Prostate gland (tissue), 2 donors: ENCODE measurements around the gene TPRA1. TPM values are rescaled to one million over a fixed set of nuclear protein-coding genes. Genes with fewer than 3 reads are reported as not detected.

Source experiments
- DNase-seq: peaks from one replicate; pipeline ENCODE4 v3.0.0-alpha.2; 2019; ENCODE audit warnings: low spot score
- H3K27ac ChIP-seq, 2 donors: fragments of 200-600 bp; sonication (generic); 2 replicates each; pipeline ENCODE4 v1.5.1; 2017 to 2019
- H3K27me3 ChIP-seq: fragments of 200-600 bp; sonication (generic); replicated peaks from 2 replicates; pipeline ENCODE4 v1.5.1; 2019; ENCODE audit not compliant: insufficient read depth
- H3K36me3 ChIP-seq, 2 donors: fragments of 200-600 bp; sonication (generic); 1 replicate in 1 of 2; 2 replicates in 1 of 2; pipeline versions ENCODE4 v1.5.1 to v1.8.1; 2017 to 2019
- H3K4me1 ChIP-seq: fragments of 200-600 bp; sonication (generic); replicated peaks from 2 replicates; pipeline ENCODE4 v1.5.1; 2019
- H3K4me3 ChIP-seq, 2 donors: fragments of 200-600 bp; sonication (generic); 2 replicates each; pipeline ENCODE4 v1.5.1; 2017 to 2019
- H3K9me3 ChIP-seq: fragments of 200-600 bp; sonication (generic); 2 replicates; pipeline ENCODE4 v1.5.1; 2017
- POLR2A ChIP-seq: fragments of 450-650 bp; IDR thresholded peaks from one replicate; pipeline ENCODE4 v1.6.1; 2016; ENCODE audit warnings: antibody characterized with exemption, mild to moderate bottlenecking
- POLR2AphosphoS5 ChIP-seq: sonication (generic); formaldehyde crosslinking; IDR thresholded peaks from one replicate; pipeline ENCODE4 v1.6.1; 2017; ENCODE audit warnings: antibody characterized with exemption
- WGBS: methylation state at CpG from one replicate; pipeline ENCODE4 v1.1.5; 2018; 5-methylcytosine and 5-hydroxymethylcytosine counted together
- intact Hi-C: fragments of 100-400 bp; cut with DNase I; formaldehyde crosslinking; loops from one replicate; pipeline ENCODE4 v1.14.2; 2022
- total RNA-seq, 2 donors: library from RNA; depleted of rRNA; stranded (reverse); fragments of >200 nt; gene quantifications; one replicate each; pipeline ENCODE4 v1.1.0, GENCODE V29; 2016
- TF ChIP-seq, protein P1 (sequence below), 4 experiments: fragments of 200-600 bp in 2 of 4; fragments of 450-650 bp in 2 of 4; sonication (generic) in 2 of 4; IDR thresholded peaks; 1 replicate in 3 of 4; 2 replicates in 1 of 4; pipeline ENCODE4 v1.5.1; 2016 to 2019; ENCODE audit warnings: antibody characterized with exemption in 4 of 4, mild to moderate bottlenecking in 2 of 4, moderate library complexity in 2 of 4

Gene TPRA1
- total RNA-seq, 2 donors from 2014 or later = 46.6 to 73.1 TPM

GRCh38 chr3:127578168-127578567 lies 12.4 kb downstream of the TPRA1 start:
- peaks cover 5 to 11% of the 10 kb centered on the region in 2 donors for H3K36me3 ChIP-seq
- H3K27ac ChIP-seq = no peak overlapping the region
- H3K27me3 ChIP-seq = no peaks in the 10 kb centered on the region
- H3K4me3 ChIP-seq = no peak overlapping the region
- intact Hi-C loops = loop anchor here (5.0 to 10.0 kb wide), 3 partner anchors 247 to 1027 kb away; partner anchors contain the start of gene MGLL
- WGBS = 86% methylated on average over 2 of the region's 2 CpGs
- H3K4me1 ChIP-seq = no peaks in the 10 kb centered on the region
- no peak for DNase-seq
- no peaks in the 10 kb centered on the region for H3K9me3 ChIP-seq
- TF ChIP-seq POLR2AphosphoS5 (no peak), POLR2A (no peak)
- TF ChIP-seq, protein P1, sequence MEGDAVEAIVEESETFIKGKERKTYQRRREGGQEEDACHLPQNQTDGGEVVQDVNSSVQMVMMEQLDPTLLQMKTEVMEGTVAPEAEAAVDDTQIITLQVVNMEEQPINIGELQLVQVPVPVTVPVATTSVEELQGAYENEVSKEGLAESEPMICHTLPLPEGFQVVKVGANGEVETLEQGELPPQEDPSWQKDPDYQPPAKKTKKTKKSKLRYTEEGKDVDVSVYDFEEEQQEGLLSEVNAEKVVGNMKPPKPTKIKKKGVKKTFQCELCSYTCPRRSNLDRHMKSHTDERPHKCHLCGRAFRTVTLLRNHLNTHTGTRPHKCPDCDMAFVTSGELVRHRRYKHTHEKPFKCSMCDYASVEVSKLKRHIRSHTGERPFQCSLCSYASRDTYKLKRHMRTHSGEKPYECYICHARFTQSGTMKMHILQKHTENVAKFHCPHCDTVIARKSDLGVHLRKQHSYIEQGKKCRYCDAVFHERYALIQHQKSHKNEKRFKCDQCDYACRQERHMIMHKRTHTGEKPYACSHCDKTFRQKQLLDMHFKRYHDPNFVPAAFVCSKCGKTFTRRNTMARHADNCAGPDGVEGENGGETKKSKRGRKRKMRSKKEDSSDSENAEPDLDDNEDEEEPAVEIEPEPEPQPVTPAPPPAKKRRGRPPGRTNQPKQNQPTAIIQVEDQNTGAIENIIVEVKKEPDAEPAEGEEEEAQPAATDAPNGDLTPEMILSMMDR (IDR thresholded peaks at IDR 0.05) = no peak

GRCh38 chr3:127577448-127577847 lies 13.1 kb downstream of the TPRA1 start:
- Histone ChIP-seq H3K27ac (no peak overlapping the region), H3K27me3 (no peaks in the 10 kb centered on the region), H3K4me1 (no peaks in the 10 kb centered on the region), H3K9me3 (no peaks in the 10 kb centered on the region), H3K4me3 (no peak overlapping the region), H3K36me3 (peaks cover 5 to 11% of the 10 kb centered on the region in 2 donors)
- intact Hi-C loops = loop anchor here (5.0 to 10.0 kb wide), 3 partner anchors 247 to 1027 kb away; partner anchors contain the start of gene MGLL
- TF ChIP-seq POLR2AphosphoS5 (no peak), POLR2A (no peak)
- TF ChIP-seq, protein P1 (IDR thresholded peaks at IDR 0.05) = no peak
- DNase-seq = no peak
- 90% methylated on average over 7 of the region's 7 CpGs for WGBS

DNA sequence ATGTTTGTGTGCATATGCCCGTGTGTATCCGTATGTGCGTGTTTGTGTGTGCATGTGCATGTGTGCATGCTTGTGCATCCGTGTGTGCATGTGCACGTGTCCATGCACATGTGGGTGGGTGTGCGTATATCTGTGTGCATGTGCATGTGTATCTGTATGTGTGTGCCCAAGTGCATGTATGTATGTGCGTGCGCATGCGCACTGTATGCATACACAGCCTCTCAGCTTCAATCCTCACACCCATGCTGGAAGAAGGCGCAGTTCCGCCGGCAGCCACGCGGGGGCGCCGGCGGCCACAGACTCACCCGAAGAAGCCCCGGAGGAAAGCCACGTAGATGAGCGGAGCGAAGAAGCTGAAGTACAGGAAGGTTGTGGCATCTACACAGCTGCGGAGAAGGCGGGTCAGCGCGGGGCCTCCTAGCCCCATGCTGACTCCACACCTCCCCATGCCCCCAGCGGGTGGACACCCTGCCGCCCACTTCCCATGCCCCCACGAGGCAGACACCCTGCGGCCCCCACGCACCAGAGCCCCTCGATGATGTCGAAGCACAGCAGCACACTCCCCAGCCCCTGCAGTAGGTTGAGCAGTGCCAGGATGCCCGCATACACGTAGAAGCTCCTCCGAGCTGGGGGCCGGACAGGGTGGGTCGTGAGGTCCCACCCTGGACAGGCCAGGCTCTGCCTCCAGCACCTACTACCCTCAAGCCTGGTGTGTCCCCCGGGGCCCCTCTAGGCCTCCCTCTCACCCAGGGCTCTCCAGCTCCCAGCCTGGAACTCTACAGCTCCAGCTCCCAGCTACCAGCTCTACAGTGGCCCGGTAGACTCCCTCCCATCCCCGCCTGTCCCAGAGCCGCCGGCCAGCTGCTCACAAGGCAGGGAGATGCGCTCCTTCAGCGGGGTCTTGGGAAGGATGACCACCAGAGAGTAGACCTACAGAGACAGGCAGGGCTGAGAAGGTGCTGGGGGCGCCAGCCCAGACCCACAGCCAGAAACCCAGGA lies 15.4 kb downstream of the TPRA1 start:
- Histone ChIP-seq H3K4me1 (no peaks in the 10 kb centered on the region), H3K36me3 (peaks cover 5 to 11% of the 10 kb centered on the region in 2 donors), H3K4me3 (no peak overlapping the region), H3K27me3 (no peaks in the 10 kb centered on the region), H3K27ac (no peak overlapping the region), H3K9me3 (no peaks in the 10 kb centered on the region)
- TF ChIP-seq, protein P1 (IDR thresholded peaks at IDR 0.05) = peak; percentile 91 to 99 (median 98)
- TF ChIP-seq POLR2AphosphoS5 = peak; percentile 72
- TF ChIP-seq POLR2A = no peak
- DNase-seq = peak; percentile 87
- WGBS = 44% methylated on average over 40 of the region's 46 CpGs
- intact Hi-C loops = loop anchor here (5.0 to 10.0 kb wide), 3 partner anchors 250 to 1030 kb away; partner anchors contain the start of gene MGLL

- Histone ChIP-seq H3K36me3 (peaks cover 2 to 6% of the 10 kb centered on the region in 2 donors), H3K27me3 (no peaks in the 10 kb centered on the region), H3K4me1 (no peaks in the 10 kb centered on the region), H3K9me3 (no peaks in the 10 kb centered on the region), H3K27ac (no peak overlapping the region), H3K4me3 (no peak overlapping the region)
- DNase-seq = no peak
- 67% methylated on average over 5 of the region's 5 CpGs for WGBS
- intact Hi-C loops = loop anchor here (10.0 kb wide), 2 partner anchors 251 to 1031 kb away; partner anchors contain the start of gene MGLL
- TF ChIP-seq POLR2A (no peak), POLR2AphosphoS5 (no peak)
- TF ChIP-seq, protein P1 (IDR thresholded peaks at IDR 0.05) = no peak
Observed at GRCh38 chr3:127573912-127574311, 16.6 kb downstream of the TPRA1 start.
